GM12878 (cell line): ENCODE data around the gene ACADL. TPM values are rescaled to one million over a fixed set of nuclear protein-coding genes. Genes with fewer than 3 reads are reported as not detected.

Source experiments
- ATAC-seq: fragments of 200-7000 bp; cut with Tn5 transposase; 3 replicates; pipeline ENCODE4 v1.9.1; 2020; ENCODE audit warnings: mild to moderate bottlenecking, moderate library complexity
- BruUV-seq: library from RNA; stranded (reverse); fragments of 400-500 nt; replicated peaks from 2 replicates; lab custom pipeline; 2021; lab: Mats Ljungman, UMichigan
- CTCF ChIA-PET: fragments of 300-600 bp; sonication (Branson Sonifier 250); formaldehyde crosslinking; extraction: SDS; loops from one replicate; lab custom pipeline; 2021; ENCODE audit warnings: inconsistent platforms; lab: Yijun Ruan, JAX
- POLR2A ChIA-PET: fragments of 350-600 bp; formaldehyde crosslinking; extraction: SDS; loops from one replicate; lab custom pipeline; 2021; ENCODE audit warnings: inconsistent platforms; lab: Charles Lee
- RAD21 ChIA-PET: fragments of 300-600 bp; sonication (Branson Sonifier 250); formaldehyde crosslinking; loops from one replicate; lab custom pipeline; 2023; ENCODE audit warnings: antibody characterized with exemption; ENCODE audit not compliant: unreplicated experiment; lab: Charles Lee
- SMC1A ChIA-PET: fragments of 300-600 bp; sonication (Branson Sonifier 250); formaldehyde crosslinking; loops from one replicate; lab custom pipeline; 2023; ENCODE audit not compliant: unreplicated experiment, uncharacterized antibody; lab: Charles Lee
- DNase-seq: peaks from one replicate; pipeline ENCODE4 v3.0.0-alpha.2; 2011; ENCODE audit warnings: low read depth, low spot score
- FAIRE-seq: peaks from 3 replicates; lab custom pipeline; 2011; peaks lifted over from hg19 to GRCh38; lab: Jason Lieb, UNC
- H2AFZ ChIP-seq: 2 replicates; pipeline ENCODE4 v1.6.0; 2011; ENCODE audit warnings: low read depth, low read length, control low read depth; ENCODE audit not compliant: control insufficient read depth
- H3K27ac ChIP-seq: 2 replicates; pipeline ENCODE4 v1.5.1; 2011; ENCODE audit warnings: control low read depth; ENCODE audit not compliant: control insufficient read depth, insufficient read depth
- H3K27me3 ChIP-seq, 2 experiments: replicated peaks in 1 of 2; 2 replicates each; pipeline versions ENCODE4 v1.6.0 to v1.6.1; 2011; ENCODE audit warnings: low read length in 1 of 2; ENCODE audit not compliant: control insufficient read depth in 2 of 2, insufficient read depth in 2 of 2
- H3K36me3 ChIP-seq, 2 experiments: 2 replicates each; pipeline ENCODE4 v1.5.1; 2011; ENCODE audit warnings: low read length in 1 of 2; ENCODE audit not compliant: control insufficient read depth in 2 of 2, insufficient read depth in 2 of 2
- H3K4me1 ChIP-seq: 2 replicates; pipeline ENCODE4 v1.6.1; 2011; ENCODE audit warnings: mild to moderate bottlenecking, low read length, moderate library complexity, mixed read lengths; ENCODE audit not compliant: control insufficient read depth, insufficient read depth
- H3K4me2 ChIP-seq: 2 replicates; pipeline ENCODE4 v1.6.0; 2011; ENCODE audit warnings: control low read depth; ENCODE audit not compliant: control insufficient read depth, insufficient read depth
- H3K4me3 ChIP-seq: fragments of 200-600 bp; sonication (generic); 2 replicates; pipeline ENCODE4 v1.5.1; 2016
- H3K79me2 ChIP-seq: 2 replicates; pipeline ENCODE4 v1.6.0; 2011; ENCODE audit warnings: low read length; ENCODE audit not compliant: control insufficient read depth, insufficient read depth
- H3K9ac ChIP-seq: 2 replicates; pipeline ENCODE4 v1.8.0; 2011; ENCODE audit warnings: low read length, control low read depth, mixed read lengths; ENCODE audit not compliant: control insufficient read depth, insufficient read depth
- H3K9me3 ChIP-seq: replicated peaks from 3 replicates; pipeline ENCODE4 v1.5.1; 2011; ENCODE audit warnings: mild to moderate bottlenecking, low read length; ENCODE audit not compliant: control insufficient read depth, insufficient read depth
- H4K20me1 ChIP-seq: 2 replicates; pipeline ENCODE4 v1.6.0; 2011; ENCODE audit not compliant: control insufficient read depth, insufficient read depth
- BCLAF1 ChIP-seq: fragments of 450-650 bp; IDR thresholded peaks from 2 replicates; pipeline ENCODE4 v1.6.1; 2017; ENCODE audit warnings: antibody characterized with exemption, mild to moderate bottlenecking, moderate library complexity
- ETV6 ChIP-seq, 2 experiments: fragments of 450-650 bp in 1 of 2; IDR thresholded peaks in 1 of 2; conservative IDR thresholded peaks in 1 of 2; 2 replicates each; pipeline ENCODE4 v1.6.1; 2014; ENCODE audit warnings: antibody characterized with exemption in 1 of 2, borderline replicate concordance in 1 of 2, low read depth in 1 of 2, mild to moderate bottlenecking in 1 of 2, moderate library complexity in 1 of 2
- NR2C2 ChIP-seq: IDR thresholded peaks from 2 replicates; pipeline ENCODE4 v1.6.1; 2011; ENCODE audit warnings: borderline replicate concordance, low read depth; ENCODE audit not compliant: control insufficient read depth, insufficient read length
- SMARCA5 ChIP-seq: fragments of 450-650 bp; IDR thresholded peaks from 2 replicates; pipeline ENCODE4 v1.6.1; 2017; ENCODE audit warnings: mild to moderate bottlenecking
- TBL1XR1 ChIP-seq: IDR thresholded peaks from 2 replicates; pipeline ENCODE4 v1.6.1; 2012; ENCODE audit warnings: low read depth, low read length, improper control_type of control experiment
- WGBS: methylation state at CpG from one replicate; pipeline ENCODE4 v1.1.6; 2016; ENCODE audit warnings: low lambda C conversion rate; ENCODE audit not compliant: insufficient replicate concordance, insufficient coverage; ENCODE audit errors: missing lambda C conversion rate; 5-methylcytosine and 5-hydroxymethylcytosine counted together
- in situ Hi-C: fragments of 300-500 bp; cut with MboI; formaldehyde crosslinking; loops from 9 replicates; pipeline ENCODE4 v1.14.3; 2018; ENCODE audit warnings: mixed read lengths
- intact Hi-C: fragments of 100-400 bp; cut with micrococcal nuclease; formaldehyde crosslinking; loops from one replicate; pipeline ENCODE4 v1.14.2; 2022; ENCODE audit not compliant: unreplicated experiment
- polyA plus RNA-seq, 11 experiments: library from polyadenylated mRNA; depleted of rRNA in 4 of 11; unstranded in 6 of 11; stranded (reverse) in 5 of 11; fragments of >200 nt; fragmentation: Nextera tagmentation in 4 of 11; fragmentation: Illumina TruSeq in 1 of 11; extraction: Ambion mirVana in 4 of 11; extraction: Trizol in 1 of 11; gene quantifications; 1 replicate in 1 of 11; 2 replicates in 10 of 11; pipeline versions ENCODE4 v1.2.1 to v1.2.3, GENCODE V29; 2011 to 2016; ENCODE audit warnings: inconsistent platforms in 2 of 11, missing spikeins in 2 of 11, low read depth in 1 of 11
- total RNA-seq, 4 experiments: library from RNA; depleted of rRNA in 3 of 4; stranded (reverse); fragments of >200 nt in 3 of 4; fragmentation: Illumina TruSeq in 1 of 4; extraction: Trizol in 1 of 4; gene quantifications; 2 replicates each; pipeline versions ENCODE4 v1.2.1 to v1.2.3, GENCODE V29; 2013 to 2021

ACADL gene
- total and polyA plus RNA-seq, 10 of the 15 experiments (the other 5 are each of a cell fraction or from before 2014, with no cell fraction given) = not detected

GRCh38 chr2:210262036-210262435 lies 36.8 kb upstream of the ACADL start:
- ChIA-PET RAD21 (interaction anchor here (2.0 kb wide), 1 partner anchor 10 kb away, joined by 5 read pairs; no protein-coding TSS in a partner anchor), CTCF (no interaction called here), SMC1A (no interaction called here), POLR2A (no interaction called here)
- no peak for DNase-seq
- H3K9ac ChIP-seq = no peak overlapping the region
- ATAC-seq = no peak
- H3K27ac ChIP-seq = no peak overlapping the region
- no peaks in the 10 kb centered on the region for H3K9me3 ChIP-seq
- no peaks in the 10 kb centered on the region for H4K20me1 ChIP-seq
- no peak overlapping the region for H3K4me3 ChIP-seq
- H2AFZ ChIP-seq = no peak overlapping the region
- H3K27me3 ChIP-seq = no peaks in the 10 kb centered on the region
- no peaks in the 10 kb centered on the region for H3K79me2 ChIP-seq
- intact Hi-C loops (no loop called here), in situ Hi-C loops (no loop called here)
- no TSS peak for BruUV-seq
- no peaks in the 10 kb centered on the region for H3K4me1 ChIP-seq
- no peak overlapping the region for H3K4me2 ChIP-seq
- WGBS = 0% methylated on average over 2 of the region's 2 CpGs
- no peak for TF ChIP-seq NR2C2
- TF ChIP-seq TBL1XR1 = no peak
- no peak for FAIRE-seq
- H3K36me3 ChIP-seq = no peaks in the 10 kb centered on the region

GRCh38 chr2:210259687-210260086 lies 34.4 kb upstream of the ACADL start:
- no peak overlapping the region for H3K9ac ChIP-seq
- no peak overlapping the region for H2AFZ ChIP-seq
- H3K9me3 ChIP-seq = no peaks in the 10 kb centered on the region
- FAIRE-seq (no peak), ATAC-seq (no peak), DNase-seq (no peak)
- BruUV-seq = no TSS peak
- no peaks in the 10 kb centered on the region for H3K4me1 ChIP-seq
- H3K27ac ChIP-seq = no peak overlapping the region
- TF ChIP-seq SMARCA5 = no peak
- no peak for TF ChIP-seq BCLAF1
- TF ChIP-seq ETV6 (conservative IDR thresholded peaks at IDR 0.05 in 1 of 2, IDR thresholded peaks at IDR 0.05 in 1 of 2; ENCODE audit: borderline replicate concordance in 1 of 2, low read depth in 1 of 2) = no peak
- intact Hi-C loops = no loop called here
- H3K4me2 ChIP-seq = no peak overlapping the region
- POLR2A ChIA-PET = no interaction called here
- no peaks in the 10 kb centered on the region for H3K27me3 ChIP-seq
- RAD21 ChIA-PET = no interaction called here
- H4K20me1 ChIP-seq = no peaks in the 10 kb centered on the region
- in situ Hi-C loops = no loop called here
- SMC1A ChIA-PET = no interaction called here
- CTCF ChIA-PET = no interaction called here
- no peaks in the 10 kb centered on the region for H3K79me2 ChIP-seq
- H3K36me3 ChIP-seq = no peaks in the 10 kb centered on the region
- no peak overlapping the region for H3K4me3 ChIP-seq
